GM12892 (cell line): Measurements from ENCODE around the gene KREMEN2.

Experiments used
- POLR2A ChIP-seq: IDR thresholded peaks from 2 replicates; pipeline ENCODE4 v1.6.1; 2011; ENCODE audit warnings: low read depth, low read length, control low read depth
- POLR2AphosphoS5 ChIP-seq: IDR thresholded peaks from 2 replicates; pipeline ENCODE4 v1.6.1; 2011; ENCODE audit warnings: low read depth, low read length, control low read depth

DNA sequence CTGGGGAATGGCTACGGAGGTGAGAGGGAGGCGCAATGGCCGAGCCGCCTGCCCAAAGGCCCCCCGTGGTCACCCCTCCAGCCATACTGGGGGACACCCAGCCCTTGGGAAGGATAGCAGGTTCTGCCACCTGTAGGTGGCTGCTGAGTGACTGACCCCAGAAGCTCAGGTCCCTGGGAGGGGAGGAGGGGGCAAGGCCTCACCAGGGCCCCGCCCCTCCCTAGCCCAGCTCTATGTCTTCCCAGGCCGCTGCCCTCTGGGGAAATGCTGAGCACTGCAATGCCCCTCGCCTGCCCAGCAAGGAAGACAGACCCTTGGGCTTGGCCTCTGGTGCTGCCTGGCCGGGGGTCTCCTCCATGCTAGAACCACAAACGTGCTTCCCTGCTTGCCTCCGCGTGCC is 37.2 kb downstream of the KREMEN2 start:
- TF ChIP-seq POLR2A = no peak
- TF ChIP-seq POLR2AphosphoS5 = no peak
